Stimulated activated CD8-positive, alpha-beta memory T cell treated with anti-CD3 and anti-CD28 coated beads, Interleukin-2, amount 100 ng/mL, for 48 hours (primary cell): ENCODE results near the gene RASA3.

Experiments used
- DNase-seq, 2 donors: peaks; one replicate each; pipeline ENCODE4 v3.0.0-alpha.2; 2020; ENCODE audit warnings: low read depth in 2 of 2

RASA3 gene

DNA sequence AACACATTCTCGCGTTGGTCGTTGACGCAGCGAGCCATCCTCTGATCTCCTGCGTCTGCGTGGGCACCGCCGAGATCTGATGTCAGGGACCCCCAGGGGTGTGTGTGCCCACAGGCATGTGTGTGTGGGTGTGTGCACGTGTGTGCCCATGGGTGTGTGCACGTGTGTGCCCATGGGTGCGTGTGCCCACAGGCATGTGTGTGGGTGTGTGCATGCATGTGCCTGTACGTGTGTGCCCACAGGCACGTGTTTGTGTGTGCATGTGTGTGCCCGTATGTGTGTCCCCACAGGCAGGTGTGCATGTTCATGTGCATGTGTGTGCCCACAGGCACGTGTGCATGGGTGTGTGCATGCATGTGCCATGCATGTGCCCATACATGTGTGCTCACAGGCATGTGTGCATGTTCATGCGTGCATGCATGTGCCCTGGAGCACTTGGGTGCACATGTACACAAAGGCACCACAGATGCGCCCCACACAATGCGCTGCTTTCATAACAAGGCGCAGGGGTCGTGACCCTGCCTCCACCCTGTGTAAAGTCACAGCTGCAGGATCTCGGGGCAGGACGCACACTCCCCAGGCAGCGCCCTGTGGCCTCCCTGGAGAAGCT, 77.5 kb downstream of the RASA3 start:
- no peak for DNase-seq

DNA sequence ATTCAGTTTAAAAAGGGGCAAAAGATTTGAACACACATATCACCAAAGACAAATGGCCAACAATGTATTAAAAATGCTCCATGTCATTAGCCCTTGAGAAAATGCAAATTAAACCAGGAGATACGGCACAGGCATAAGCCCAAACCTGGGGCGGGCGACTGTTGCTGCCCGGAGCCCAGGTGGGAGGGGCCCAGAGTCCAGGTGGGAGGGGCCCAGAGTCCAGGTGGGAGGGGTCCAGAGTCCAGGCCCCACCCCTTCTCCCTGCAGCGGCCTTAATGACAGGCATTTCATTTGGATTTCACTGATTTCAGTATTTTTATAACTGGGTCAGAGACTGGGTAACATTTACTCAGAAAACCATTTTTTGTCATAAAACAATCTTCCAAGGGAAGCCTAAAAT, 78.2 kb downstream of the RASA3 start:
- DNase-seq, result no peak

DNA sequence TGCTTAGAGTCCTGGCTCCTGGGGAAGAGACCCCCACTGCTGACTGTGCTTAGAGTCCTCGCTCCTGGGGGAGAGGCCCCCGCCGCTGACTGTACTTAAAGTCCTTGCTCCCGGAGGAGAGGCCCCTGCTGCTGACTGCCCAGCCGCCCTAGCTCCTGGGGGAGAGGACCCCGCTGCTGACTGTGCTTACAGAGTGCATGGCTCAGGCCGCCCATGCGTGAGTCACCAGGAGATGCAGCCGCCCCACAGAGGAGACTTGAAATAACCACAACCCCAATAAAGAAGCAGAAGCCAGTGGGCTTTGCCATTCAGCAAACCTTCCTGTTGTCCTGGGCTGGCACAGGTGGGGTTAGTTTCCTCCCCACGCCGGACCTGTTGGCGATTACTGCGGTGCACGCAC, 79.4 kb downstream of the RASA3 start:
- DNase-seq, result no peak

DNA sequence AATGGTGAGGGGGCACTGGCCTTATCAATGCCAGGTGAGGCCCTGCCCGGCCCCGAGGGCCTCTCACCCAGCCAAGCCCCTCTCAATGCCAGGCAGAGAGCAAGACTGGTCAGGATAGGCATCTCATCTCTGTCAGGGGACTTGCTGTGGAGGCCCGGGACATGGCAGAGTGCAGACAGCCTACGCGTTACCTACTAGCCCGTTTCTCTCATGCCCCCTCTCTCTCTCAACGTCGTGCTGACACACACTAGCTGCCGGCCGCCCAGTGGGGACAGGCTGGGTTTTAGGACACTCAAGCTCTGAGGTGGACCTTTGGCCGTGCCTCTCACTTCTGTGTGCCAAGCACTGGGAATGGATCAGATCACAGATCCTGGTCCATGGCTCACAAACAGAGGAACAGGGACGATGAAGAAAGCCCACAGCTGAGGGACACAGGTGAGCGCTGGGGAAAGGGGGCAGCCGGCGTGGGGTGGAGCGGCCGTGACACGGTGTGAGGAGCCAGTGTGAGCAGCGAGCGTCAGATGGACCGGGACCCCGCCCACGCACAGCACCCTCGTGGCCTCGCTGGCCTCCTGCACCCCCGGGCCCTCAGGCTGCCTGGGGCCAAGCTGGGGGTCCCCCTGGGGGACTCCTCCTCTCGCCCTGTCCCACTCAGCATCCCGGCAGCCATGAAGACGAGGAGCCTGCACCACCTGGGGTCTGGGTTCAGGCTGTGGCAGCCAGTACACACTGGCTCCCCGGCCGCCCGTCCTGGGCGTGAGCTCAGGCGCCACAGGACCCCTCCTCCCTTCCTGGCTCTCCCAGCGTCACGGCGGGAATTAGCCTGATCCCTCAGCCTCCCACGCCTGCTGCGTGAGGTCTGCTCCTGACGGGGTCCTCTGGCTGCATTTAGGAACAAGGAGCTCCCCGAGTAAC, 81.6 kb downstream of the RASA3 start:
- DNase-seq, result no peak

DNA sequence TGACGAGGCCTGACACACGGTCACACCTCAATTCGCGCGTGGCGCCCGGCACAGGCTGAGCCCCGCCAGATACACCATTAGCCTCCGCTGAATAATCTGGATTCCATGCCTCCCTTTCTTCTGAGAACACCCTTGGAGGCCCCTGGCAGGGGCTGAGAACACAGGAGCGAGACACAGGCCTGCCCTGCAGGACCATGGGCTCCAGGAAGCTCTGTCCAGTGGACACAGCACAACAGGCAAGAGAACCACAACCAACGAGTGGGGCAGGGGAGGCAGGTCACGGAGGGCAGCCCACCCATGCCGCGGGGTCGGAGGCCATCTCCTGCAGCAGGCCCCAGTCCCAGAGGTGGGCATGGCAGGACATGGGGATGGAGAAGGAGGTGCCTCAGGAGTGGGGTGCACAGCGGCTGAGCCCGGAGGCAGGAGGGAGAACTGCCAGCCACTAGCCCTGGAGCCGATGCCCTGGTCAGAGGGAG, 82.8 kb downstream of the RASA3 start:
- no peak for DNase-seq

DNA sequence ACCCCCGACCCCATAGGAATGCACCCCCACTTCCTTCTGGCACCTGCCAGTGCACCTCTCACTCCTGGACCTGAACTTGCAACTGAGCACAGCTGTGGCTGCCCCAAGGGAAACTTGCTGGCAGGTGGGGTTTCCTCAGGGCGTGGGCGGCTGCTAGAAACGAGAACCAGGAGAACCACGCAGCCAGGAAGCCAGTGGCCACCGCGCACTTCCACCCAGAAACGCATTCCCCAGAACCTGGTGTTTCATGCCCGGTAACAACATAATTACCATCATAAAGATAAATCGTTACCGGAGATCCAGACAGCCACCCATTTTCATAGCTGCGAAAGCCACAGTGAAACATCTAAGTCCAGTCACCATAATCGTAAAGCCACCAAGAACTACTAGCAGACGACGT, 83.4 kb downstream of the RASA3 start:
- DNase-seq, result peak; percentile 52 to 59

DNA sequence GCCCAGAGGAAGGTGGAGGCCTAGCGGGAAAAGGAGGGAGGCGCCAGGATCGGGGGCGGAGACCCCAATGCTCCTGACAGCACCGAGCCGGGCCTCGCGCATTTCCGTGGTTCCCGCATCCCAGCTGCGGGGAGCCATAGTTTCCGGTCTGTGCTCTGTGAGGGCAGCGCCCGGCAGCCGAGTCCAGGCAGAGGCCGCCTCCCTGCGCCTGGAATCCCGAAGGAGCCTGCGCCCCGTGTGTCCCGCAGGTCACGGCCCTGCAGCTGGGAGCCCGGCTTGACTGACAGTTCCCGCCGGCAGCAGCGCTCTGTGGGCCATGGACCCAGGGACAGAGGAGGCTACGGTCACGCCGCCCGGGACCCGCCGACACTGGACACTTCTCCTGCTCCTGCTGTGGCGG, 84.0 kb downstream of the RASA3 start:
- DNase-seq, result no peak

DNA sequence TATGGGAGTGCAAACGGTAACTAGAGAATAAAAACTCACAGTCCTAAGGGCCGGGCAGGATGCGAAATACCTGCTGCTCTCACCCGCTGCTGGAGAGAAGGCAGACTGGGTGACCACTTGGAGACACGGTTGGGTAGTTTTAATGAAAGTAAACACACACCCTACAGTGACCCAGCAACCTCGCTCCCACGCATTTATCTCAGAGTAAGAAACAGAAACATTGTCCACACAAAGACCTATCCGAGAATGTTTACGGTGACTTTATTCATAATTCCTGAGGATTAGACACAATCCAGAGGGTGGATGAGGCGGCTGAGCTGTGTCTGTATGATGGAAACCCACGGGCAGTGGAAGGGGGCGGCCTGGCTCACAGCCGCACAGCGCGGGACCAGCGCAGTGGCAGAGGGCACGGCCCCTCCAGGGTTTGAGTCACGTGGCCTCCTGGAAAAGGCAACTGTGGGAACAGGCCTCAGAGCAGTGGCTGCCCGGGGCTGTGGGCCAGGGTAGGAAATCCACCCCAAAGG, 85.0 kb downstream of the RASA3 start:
- no peak for DNase-seq

DNA sequence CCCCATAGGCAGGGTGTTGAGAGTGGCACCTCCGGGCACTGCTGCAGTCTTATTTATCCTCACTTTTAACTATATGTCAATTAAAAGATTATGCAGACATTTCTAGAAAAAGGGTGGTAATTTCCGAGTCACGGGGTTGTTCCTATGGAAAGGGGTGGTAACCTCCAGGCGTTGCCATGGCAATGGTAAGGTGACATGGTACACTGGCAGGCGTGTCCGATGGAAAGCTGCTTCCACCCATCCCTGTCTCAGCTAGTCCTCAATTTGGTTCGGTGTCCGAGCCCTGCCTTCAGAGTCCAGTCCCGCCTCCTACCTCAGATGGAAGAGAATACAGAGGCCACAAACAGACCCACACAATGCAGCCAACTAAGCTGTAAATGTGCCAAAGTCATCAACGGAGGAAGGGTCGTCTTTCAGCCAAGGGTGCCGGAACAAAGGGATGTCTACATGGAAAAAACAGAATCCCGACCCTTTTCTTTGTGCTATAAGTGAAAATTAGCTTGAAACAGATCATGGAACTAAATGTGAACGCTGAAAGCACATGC, 85.9 kb downstream of the RASA3 start:
- no peak for DNase-seq

DNA sequence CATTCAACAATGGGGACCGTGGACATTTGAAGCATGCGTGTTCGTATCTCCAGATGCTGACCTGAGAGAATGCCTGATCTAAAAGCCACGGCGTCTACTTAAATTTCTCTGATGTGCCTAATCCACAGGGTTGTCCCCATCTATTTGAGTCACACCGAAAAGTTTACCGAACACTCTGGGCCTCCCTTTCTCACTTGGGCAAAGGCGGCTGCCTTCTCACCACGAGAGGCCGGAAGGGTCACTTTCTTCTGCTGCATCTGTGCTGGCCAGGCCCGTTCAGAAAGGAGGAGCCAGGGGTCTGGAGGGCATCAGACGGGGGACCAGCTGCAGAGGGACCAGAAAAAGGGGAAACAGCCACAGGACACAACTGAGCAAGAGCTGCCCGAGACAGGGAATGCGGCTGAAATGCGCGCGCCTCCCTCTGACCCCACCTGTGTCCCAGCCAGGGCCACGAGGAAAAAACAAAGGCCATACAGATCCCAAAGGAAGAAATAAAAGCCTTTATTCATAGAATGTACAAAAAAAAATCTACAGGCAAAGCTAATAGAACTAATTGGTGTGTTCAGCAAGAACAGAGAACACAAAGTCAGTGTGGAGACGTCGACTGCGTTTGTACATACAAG, 87.2 kb downstream of the RASA3 start:
- no peak for DNase-seq

DNA sequence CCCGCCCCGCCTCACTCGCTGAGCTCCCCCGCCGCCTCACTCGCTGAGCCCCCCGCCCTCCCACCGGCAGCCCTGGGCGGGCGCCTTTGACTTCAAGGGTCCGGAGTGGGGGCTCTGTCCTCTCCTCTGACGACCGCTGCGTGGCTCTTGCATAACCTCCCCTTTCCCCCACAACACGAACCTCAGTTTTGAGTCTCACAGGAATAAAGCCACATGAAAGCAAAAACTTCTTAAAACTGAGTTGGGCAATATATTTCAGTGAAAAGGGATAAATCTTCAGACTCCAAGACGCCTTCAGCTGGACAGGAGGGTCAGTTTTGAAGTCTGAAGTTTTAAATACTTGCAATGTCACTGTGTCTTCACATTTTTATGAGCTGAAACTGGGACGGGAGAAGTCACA, 87.9 kb downstream of the RASA3 start:
- DNase-seq, result no peak

DNA sequence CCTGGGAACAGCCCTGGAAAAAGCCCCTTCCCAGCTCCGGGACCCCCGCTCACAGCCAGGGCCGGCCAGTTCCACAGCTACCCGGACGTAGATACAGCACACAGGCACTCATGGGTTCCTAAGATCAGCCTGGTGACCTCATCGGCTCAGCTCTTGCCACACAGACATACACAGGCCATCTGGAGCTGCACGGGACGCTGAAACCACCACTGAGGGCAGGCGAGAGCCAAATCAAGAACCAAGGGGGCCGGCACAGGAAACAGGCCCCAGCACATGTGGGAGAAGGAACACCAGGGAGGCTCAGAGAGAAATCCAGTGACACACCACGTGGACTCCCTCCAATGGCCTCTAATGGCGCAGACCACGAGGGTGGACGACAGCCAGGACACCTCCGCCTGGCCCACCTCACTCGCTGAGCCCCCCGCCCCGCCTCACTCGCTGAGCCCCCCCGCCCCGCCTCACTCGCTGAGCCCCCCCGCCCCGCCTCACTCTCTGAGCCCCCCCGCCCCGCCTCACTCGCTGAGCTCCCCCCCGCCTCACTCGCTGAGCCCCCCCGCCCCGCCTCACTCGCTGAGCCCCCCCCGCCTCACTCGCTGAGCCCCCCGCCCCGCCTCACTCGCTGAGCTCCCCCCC, 88.9 kb downstream of the RASA3 start:
- DNase-seq, result no peak

DNA sequence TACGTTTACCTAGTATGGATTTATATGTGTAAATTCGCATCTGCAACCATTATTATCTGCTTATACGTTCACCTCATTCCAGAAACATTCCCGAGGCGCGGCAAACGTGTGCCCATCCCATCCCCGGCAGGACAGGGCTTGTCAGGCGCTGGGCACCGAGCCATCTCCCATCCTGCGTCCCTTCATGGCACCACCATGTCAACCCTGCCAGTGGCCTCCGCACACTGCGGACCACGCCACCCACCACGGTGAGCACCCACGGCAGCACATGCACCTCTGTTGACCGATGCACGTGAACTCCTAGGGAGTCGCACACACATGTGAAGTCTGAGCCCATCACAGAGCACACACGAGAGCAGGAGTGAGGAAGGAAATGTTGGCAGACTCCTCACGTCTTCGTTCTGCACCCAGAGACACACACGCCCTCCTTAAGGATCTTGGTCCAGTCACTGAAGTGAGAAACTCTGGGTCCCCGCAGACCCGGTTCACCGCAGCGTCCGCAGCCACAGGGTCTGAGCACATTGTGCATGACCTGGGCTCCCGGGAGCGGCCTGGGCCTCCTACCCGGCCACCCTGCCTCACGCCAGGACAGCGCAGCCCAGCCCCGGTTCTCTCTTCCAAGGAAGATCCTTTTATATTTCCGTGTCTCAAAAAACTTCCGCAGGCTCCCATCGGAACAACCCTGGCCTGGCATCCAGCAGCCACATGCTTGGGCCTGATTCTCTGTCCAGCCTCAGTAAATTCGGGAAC, 90.2 kb downstream of the RASA3 start:
- DNase-seq, result no peak

DNA sequence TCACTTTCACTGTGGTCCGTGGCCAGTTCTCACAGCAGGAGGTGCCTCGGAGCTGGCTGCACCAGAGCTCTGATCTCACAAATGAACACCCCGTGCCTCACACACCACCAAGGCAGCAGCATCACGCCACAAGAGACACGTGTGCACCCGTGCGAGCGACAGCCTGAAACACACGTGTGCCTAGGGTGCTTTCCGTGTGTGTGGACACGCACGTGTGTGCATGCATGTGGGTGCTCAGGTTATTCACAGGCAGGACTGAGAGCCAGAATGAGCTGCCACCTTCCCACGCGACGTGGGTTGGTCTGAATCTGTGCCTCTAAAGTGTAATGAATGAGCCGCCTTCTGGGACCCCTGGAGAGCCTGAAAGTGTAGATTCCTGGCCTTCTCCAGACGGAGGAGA, 90.9 kb downstream of the RASA3 start:
- DNase-seq, result no peak

DNA sequence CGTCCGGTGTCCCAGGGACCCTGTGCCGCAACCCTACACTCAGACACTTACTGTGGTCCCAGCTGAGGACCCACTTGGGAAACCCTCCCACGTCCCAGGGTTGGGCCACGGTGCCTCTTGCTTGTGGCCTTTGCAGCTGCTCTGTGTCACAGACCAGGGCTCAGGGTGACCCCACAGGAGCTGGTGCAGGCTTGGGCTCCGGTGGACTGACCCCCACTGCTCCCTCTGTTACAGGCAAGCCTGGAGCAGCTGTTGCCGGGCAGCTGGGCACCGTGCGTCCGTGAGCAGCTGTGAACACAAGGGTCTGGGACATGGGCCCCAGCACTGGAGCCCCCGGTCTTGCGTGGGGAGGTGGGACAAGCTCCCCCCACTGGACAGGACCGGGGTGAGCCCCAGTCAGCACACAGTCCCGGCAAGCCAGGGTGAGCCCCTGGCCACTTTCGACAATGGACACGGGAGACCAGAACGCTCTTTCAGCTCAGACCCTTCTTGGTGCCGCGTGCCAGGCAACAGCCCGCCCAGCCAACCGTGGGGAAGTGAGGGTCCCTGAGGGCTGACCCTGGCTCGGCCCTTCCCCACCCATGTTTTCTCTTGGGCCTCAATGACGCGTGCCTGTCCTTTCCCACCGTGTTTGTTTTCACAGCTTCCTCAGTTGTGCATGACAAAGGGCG, 92.8 kb downstream of the RASA3 start:
- no peak for DNase-seq

DNA sequence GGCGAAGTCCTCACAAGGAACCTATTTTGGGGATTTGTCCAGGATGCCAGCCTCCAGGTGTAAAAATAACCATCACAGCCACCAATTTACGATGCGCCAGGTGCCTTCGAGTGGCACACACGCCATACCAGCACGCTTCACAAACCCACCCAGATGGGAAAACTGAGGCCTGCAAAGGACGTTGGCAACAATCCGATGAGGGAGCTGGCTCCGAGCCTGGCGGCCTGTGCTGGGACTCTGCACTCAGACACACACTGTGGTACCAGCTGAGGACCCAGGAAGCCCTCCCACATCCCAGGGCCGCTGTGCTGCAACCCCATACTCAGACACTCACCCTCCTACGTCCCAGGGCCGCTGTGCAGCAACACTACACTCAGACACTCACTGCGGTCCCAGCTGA, 93.5 kb downstream of the RASA3 start:
- DNase-seq, result no peak

DNA sequence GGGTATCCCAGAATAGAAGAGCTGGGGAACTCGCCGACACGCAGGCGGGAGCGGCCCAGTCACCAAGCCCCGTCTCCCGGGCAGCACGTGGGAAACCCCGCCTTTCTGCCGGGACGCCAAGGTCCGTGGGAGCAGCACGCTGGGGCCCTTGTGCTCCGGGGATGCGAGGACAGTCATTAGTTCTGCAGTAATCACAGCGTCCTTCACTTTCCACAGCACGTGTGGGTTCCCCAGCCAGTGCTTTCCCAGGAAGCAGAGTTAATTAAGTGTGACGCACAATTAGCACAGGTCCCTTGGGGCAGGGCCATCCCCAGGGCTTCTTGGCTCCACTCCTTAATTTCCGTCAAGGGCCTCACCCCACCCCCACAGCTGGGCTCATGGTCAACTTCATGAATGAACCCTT, 94.2 kb downstream of the RASA3 start:
- DNase-seq, result no peak

DNA sequence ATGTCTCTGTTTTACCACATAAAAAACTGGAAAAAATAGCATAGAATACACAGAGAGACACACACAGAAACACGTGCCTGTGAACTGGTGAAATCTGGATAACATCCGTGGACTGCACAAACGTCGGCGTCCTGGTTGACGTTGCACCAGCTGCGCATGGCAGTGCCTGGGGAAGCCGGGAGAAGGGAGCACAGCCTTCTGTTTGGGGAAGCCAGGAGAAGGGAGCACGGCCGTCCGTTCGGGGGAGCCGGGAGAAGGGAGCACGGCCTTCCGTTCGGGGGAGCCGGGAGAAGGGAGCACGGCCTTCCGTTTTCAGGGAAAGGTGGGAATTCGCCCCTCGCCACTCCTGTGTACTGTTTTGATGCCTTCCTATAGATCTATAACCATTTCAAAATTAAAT, 94.7 kb downstream of the RASA3 start:
- DNase-seq, result no peak

DNA sequence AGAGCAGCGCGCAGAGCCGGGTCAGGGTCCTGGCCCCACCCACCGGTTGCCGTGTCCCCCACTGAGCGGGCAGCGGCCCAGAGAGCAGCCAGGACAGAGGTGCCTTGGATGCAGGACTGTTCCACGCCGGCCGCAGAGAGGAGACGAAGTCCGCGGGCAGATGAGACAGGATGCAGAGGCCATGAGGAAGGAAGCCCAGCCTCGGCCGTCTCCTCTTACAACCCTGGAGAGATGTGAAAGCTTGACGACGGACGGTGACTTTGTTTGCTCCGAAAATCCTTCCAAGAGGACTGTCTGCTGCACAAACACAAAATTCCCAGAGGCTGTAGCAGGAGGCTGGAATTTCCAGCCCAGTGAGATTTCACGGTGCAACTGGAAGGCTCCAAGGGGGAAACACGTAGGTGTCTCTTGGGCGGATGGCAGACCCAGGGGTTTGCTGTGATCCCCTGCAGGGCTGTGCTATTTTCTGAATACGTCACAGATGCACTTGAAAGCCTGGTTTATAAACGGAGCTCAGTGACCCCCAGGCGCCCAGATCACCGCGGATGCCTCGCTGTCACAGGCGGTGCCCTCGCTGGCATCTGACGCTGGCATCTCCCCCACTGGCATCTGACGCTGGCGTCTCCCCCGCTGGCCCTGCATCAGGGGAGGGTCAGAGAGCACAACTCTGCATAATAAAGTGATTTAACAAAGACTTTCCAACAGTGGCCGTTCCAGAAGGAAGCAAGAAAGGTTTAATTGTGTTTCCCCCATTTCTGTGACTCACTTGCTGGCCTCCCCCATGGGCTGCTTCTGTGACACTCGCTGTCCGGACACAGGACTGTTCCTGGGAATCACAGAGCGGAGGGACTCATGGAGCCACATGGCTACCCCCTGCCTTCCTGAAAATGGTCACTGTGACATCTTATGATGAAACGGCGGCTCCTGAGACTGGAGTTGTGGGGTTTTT, 96.6 kb downstream of the RASA3 start:
- DNase-seq, result no peak
